Osteocyte (in vitro differentiated cells): Measurements from ENCODE around the gene NOS1AP. TPM values are rescaled to one million over a fixed set of nuclear protein-coding genes. Genes with fewer than 3 reads are reported as not detected.

Source experiments
- DNase-seq: peaks from one replicate; pipeline ENCODE4 v3.0.0; 2021; ENCODE audit warnings: mixed read lengths; ENCODE audit not compliant: unreplicated experiment; ENCODE audit errors: extremely low spot score
- H3K27ac Mint-ChIP-seq: one replicate; pipeline ENCODE4 v1.8.0; 2021; ENCODE audit warnings: mild to moderate bottlenecking, mixed read lengths; ENCODE audit not compliant: unreplicated experiment
- H3K27me3 Mint-ChIP-seq: one replicate; pipeline ENCODE4 v1.8.0; 2021; ENCODE audit warnings: mixed read lengths; ENCODE audit not compliant: unreplicated experiment
- H3K36me3 Mint-ChIP-seq: one replicate; pipeline ENCODE4 v1.8.0; 2021; ENCODE audit warnings: mixed read lengths; ENCODE audit not compliant: unreplicated experiment
- H3K4me1 Mint-ChIP-seq: one replicate; pipeline ENCODE4 v1.8.0; 2021; ENCODE audit warnings: mixed read lengths; ENCODE audit not compliant: unreplicated experiment
- H3K4me3 Mint-ChIP-seq: one replicate; pipeline ENCODE4 v1.8.0; 2021; ENCODE audit warnings: mild to moderate bottlenecking, moderate library complexity, mixed read lengths; ENCODE audit not compliant: unreplicated experiment
- H3K9me3 Mint-ChIP-seq: one replicate; pipeline ENCODE4 v1.8.0; 2021; ENCODE audit warnings: mixed read lengths; ENCODE audit not compliant: unreplicated experiment
- CTCF ChIP-seq: fragments of 200-600 bp; sonication (generic); IDR thresholded peaks from 2 replicates; pipeline ENCODE4 v1.5.0; 2021; ENCODE audit warnings: antibody characterized with exemption, mild to moderate bottlenecking, moderate library complexity
- total RNA-seq: library from RNA; stranded (reverse); gene quantifications from 2 replicates; pipeline ENCODE4 v1.2.1, GENCODE V29; 2021

Gene NOS1AP
- total RNA-seq, 1 donor from 2014 or later: 2.5 TPM

- H3K9me3 Mint-ChIP-seq: no peaks in the 10 kb centered on the region
- TF ChIP-seq CTCF: no peak
- H3K36me3 Mint-ChIP-seq: no peaks in the 10 kb centered on the region
- no peaks in the 10 kb centered on the region for H3K4me1 Mint-ChIP-seq
- H3K27me3 Mint-ChIP-seq: peaks cover 18% of the 10 kb centered on the region
- no peak overlapping the region for H3K27ac Mint-ChIP-seq
- no peak for DNase-seq
- no peak overlapping the region for H3K4me3 Mint-ChIP-seq
These were observed 150.6 kb downstream of the NOS1AP start for GRCh38 chr1:162220009-162220539.

GRCh38 chr1:162222014-162222413 lies 152.5 kb downstream of the NOS1AP start:
- Mint-ChIP-seq H3K9me3 (no peaks in the 10 kb centered on the region), H3K27ac (no peak overlapping the region), H3K27me3 (peaks cover 18% of the 10 kb centered on the region), H3K36me3 (no peaks in the 10 kb centered on the region), H3K4me3 (no peak overlapping the region), H3K4me1 (no peaks in the 10 kb centered on the region)
- DNase-seq: no peak
- no peak for TF ChIP-seq CTCF

GRCh38 chr1:162222730-162223129 lies 153.2 kb downstream of the NOS1AP start:
- Mint-ChIP-seq H3K27ac (no peak overlapping the region), H3K27me3 (peaks cover 22% of the 10 kb centered on the region), H3K4me1 (no peaks in the 10 kb centered on the region), H3K4me3 (no peak overlapping the region), H3K9me3 (no peaks in the 10 kb centered on the region), H3K36me3 (no peaks in the 10 kb centered on the region)
- no peak for DNase-seq
- no peak for TF ChIP-seq CTCF

- Mint-ChIP-seq H3K36me3 (no peaks in the 10 kb centered on the region), H3K9me3 (no peaks in the 10 kb centered on the region), H3K27ac (no peak overlapping the region), H3K27me3 (peaks cover 25% of the 10 kb centered on the region), H3K4me1 (no peaks in the 10 kb centered on the region), H3K4me3 (no peak overlapping the region)
- TF ChIP-seq CTCF: no peak
- DNase-seq: no peak
These were observed 154.0 kb downstream of the NOS1AP start for GRCh38 chr1:162223488-162223887.

- Mint-ChIP-seq H3K9me3 (no peaks in the 10 kb centered on the region), H3K27me3 (peaks cover 28% of the 10 kb centered on the region), H3K4me1 (no peaks in the 10 kb centered on the region), H3K27ac (no peak overlapping the region), H3K4me3 (no peak overlapping the region), H3K36me3 (no peaks in the 10 kb centered on the region)
- DNase-seq: no peak
- TF ChIP-seq CTCF: no peak
These were observed 154.8 kb downstream of the NOS1AP start for GRCh38 chr1:162224267-162224666.
